WTC11 (cell line): ENCODE data around the gene TUBB.

ENCODE experiments used
- CTCF ChIP-seq: fragments of 200-600 bp; IDR thresholded peaks from 2 replicates; pipeline ENCODE4 v1.8.0; 2022; ENCODE audit warnings: antibody characterized with exemption
- NR1H2 ChIP-seq: sonication (generic); formaldehyde crosslinking; IDR thresholded peaks from 2 replicates; pipeline ENCODE4 v1.9.0; 2021; ENCODE audit warnings: mild to moderate bottlenecking, moderate library complexity, missing genetic modification reagents
- ZNF512 ChIP-seq: sonication (generic); formaldehyde crosslinking; IDR thresholded peaks from 2 replicates; pipeline ENCODE4 v1.8.1; 2022; ENCODE audit warnings: missing genetic modification reagents, borderline replicate concordance

DNA sequence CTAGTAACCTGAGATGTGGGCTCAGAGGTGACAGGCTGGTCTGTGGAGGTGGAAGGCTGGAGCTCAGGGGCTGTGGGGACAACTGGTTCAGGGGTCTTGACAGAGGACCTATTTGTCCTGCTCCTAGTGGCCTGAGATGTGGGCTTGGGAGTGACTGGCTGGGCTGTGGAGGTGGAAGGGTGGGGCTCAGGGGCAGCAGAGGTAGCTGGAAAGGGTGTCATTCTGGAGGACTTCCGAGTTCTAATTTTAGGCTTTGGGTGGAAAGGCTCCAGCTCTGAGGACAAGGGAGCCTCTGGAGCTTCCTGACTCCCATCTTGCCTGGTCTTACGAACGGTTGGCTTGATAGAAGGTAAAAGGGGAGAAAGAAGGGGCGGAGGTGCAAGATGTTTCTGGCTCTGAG is 14.5 kb upstream of the TUBB start:
- TF ChIP-seq CTCF = no peak
- no peak for TF ChIP-seq ZNF512 (CRISPR knock-in tag)
- TF ChIP-seq NR1H2 (CRISPR knock-in tag) = no peak
